GM13977 (cell line): Measurements from ENCODE around the gene GFM1.

ENCODE experiments used
- DNase-seq: peaks from one replicate; pipeline ENCODE4 v3.0.0; 2012; ENCODE audit warnings: low spot score
- CTCF ChIP-seq: IDR thresholded peaks from 2 replicates; pipeline ENCODE4 v1.5.1; 2012; ENCODE audit warnings: mild to moderate bottlenecking, control low read depth; ENCODE audit not compliant: insufficient read depth; ENCODE audit errors: extremely low read depth, missing control alignments
- in situ Hi-C: fragments of 300-500 bp; cut with MboI; formaldehyde crosslinking; loops from one replicate; pipeline ENCODE4 v1.12.0; 2022; ENCODE audit warnings: low sequenced_read_pairs, low pct_unique_long_range_greater_than_20kb, mixed read lengths, inconsistent platforms; ENCODE audit not compliant: unreplicated experiment

The GFM1 gene

GRCh38 chr3:158737410-158737809 is 93.1 kb downstream of the GFM1 start:
- no peak for DNase-seq
- in situ Hi-C loops, result no loop called here
- no peak for TF ChIP-seq CTCF

GRCh38 chr3:158737976-158738615 is 93.8 kb downstream of the GFM1 start:
- DNase-seq, result no peak
- TF ChIP-seq CTCF, result no peak
- in situ Hi-C loops, result no loop called here

- in situ Hi-C loops, result no loop called here
- no peak for DNase-seq
- TF ChIP-seq CTCF, result no peak
Observed at GRCh38 chr3:158738653-158739052, 94.3 kb downstream of the GFM1 start.

DNA sequence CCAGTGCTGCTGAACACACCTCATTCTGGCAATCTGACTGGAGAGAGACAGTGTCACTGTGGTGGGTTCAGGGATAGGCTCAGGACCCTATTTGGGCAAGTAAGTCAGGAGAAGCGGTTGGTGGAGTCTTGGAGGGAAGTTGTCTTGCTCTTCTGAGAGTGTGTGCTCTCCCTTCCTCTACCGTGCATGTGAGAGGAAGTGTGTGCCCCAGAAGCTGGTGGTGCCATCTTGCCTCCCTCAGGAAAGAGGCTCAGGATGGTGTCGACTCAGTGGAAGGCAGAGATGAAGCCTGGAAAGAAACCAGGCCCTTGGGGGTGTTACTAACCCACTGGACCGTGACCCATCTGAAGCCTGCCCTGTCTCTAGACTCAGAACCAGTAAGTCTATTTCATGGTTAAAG is 94.8 kb downstream of the GFM1 start:
- DNase-seq, result no peak
- in situ Hi-C loops, result no loop called here
- TF ChIP-seq CTCF, result no peak

GRCh38 chr3:158739661-158740060 is 95.3 kb downstream of the GFM1 start:
- TF ChIP-seq CTCF, result no peak

More at GRCh38 chr3:158739661-158740060, 95.3 kb downstream of the GFM1 start:
- in situ Hi-C loops, result no loop called here
- no peak for DNase-seq
